SU-DHL-6 (cell line): Measurements from ENCODE around the gene RBM22.

Experiments
- EZH2phosphoT487 ChIP-seq: fragments of 200-600 bp; sonication (generic), shearing (Covaris generic); conservative IDR thresholded peaks from 2 replicates; pipeline ENCODE4 v1.6.1; 2018; ENCODE audit warnings: mild to moderate bottlenecking, antibody characterized with exemption, low read length, moderate library complexity, mixed read lengths
- TF ChIP-seq, protein P1 (sequence below): fragments of 200-600 bp; sonication (generic); IDR thresholded peaks from one replicate; pipeline ENCODE4 v1.5.1; 2017; ENCODE audit warnings: antibody characterized with exemption, mild to moderate bottlenecking, low read length, moderate library complexity; ENCODE audit not compliant: insufficient read depth, poor library complexity, severe bottlenecking

DNA sequence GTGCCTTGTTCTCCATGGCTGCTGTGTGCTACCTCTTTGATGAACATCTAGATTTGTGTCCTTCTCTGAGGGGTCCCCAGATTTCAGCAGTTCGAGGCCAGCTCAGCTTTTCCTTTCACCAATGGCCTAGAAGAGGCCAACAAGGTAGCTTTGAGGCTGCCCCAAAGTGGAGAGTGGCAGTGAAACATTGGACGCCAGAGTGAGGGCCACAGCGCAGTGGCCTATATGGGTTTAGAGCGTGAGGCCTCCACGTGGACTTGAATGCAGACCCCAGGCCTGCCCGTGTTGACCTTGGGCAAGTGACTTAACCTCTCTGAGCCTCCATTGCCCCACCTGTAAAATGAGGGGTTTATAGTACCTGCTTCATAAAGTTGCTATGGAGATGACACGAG, 28.0 kb downstream of the RBM22 start:
- TF ChIP-seq EZH2phosphoT487 = no peak
- TF ChIP-seq, protein P1, sequence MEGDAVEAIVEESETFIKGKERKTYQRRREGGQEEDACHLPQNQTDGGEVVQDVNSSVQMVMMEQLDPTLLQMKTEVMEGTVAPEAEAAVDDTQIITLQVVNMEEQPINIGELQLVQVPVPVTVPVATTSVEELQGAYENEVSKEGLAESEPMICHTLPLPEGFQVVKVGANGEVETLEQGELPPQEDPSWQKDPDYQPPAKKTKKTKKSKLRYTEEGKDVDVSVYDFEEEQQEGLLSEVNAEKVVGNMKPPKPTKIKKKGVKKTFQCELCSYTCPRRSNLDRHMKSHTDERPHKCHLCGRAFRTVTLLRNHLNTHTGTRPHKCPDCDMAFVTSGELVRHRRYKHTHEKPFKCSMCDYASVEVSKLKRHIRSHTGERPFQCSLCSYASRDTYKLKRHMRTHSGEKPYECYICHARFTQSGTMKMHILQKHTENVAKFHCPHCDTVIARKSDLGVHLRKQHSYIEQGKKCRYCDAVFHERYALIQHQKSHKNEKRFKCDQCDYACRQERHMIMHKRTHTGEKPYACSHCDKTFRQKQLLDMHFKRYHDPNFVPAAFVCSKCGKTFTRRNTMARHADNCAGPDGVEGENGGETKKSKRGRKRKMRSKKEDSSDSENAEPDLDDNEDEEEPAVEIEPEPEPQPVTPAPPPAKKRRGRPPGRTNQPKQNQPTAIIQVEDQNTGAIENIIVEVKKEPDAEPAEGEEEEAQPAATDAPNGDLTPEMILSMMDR = no peak
